WTC11 (cell line): ENCODE data around the gene PEBP1. TPM values are rescaled to one million over a fixed set of nuclear protein-coding genes. Genes with fewer than 3 reads are reported as not detected.

Experiments used
- ATAC-seq: fragments of 200-7000 bp; cut with Tn5 transposase; 2 replicates; pipeline ENCODE4 v1.10.0; 2021; ENCODE audit warnings: mild to moderate bottlenecking, moderate library complexity
- CTCF ChIA-PET: fragments of 300-600 bp; sonication (Branson Sonifier 250); formaldehyde crosslinking; loops from one replicate; lab custom pipeline; 2021; ENCODE audit warnings: antibody characterized with exemption; lab: Charles Lee
- POLR2A ChIA-PET: fragments of 350-600 bp; sonication (Branson Sonifier 250); formaldehyde crosslinking; loops from one replicate; lab custom pipeline; 2021; ENCODE audit warnings: antibody characterized with exemption; lab: Charles Lee
- DNase-seq: peaks from one replicate; pipeline ENCODE4 v3.0.0; 2021; ENCODE audit warnings: low spot score
- H3K27ac Mint-ChIP-seq: 2 replicates; pipeline ENCODE4 v1.8.0; 2021; ENCODE audit warnings: mixed read lengths
- H3K27me3 Mint-ChIP-seq: 2 replicates; pipeline ENCODE4 v1.8.0; 2021; ENCODE audit warnings: low read depth, mild to moderate bottlenecking, moderate library complexity, mixed read lengths
- H3K36me3 Mint-ChIP-seq: 2 replicates; pipeline ENCODE4 v1.8.0; 2021; ENCODE audit warnings: mixed read lengths
- H3K4me1 Mint-ChIP-seq: 2 replicates; pipeline ENCODE4 v1.8.0; 2022; ENCODE audit warnings: mixed read lengths
- H3K4me3 Mint-ChIP-seq: 2 replicates; pipeline ENCODE4 v1.8.0; 2021; ENCODE audit warnings: mild to moderate bottlenecking, moderate library complexity, mixed read lengths
- H3K9me3 Mint-ChIP-seq: 2 replicates; pipeline ENCODE4 v1.8.0; 2021; ENCODE audit warnings: mixed read lengths
- CREB1 ChIP-seq: sonication (generic); formaldehyde crosslinking; IDR thresholded peaks from 2 replicates; pipeline ENCODE4 v1.8.0; 2023; ENCODE audit warnings: mild to moderate bottlenecking, missing genetic modification reagents
- ELF4 ChIP-seq: sonication (generic); formaldehyde crosslinking; IDR thresholded peaks from 2 replicates; pipeline ENCODE4 v1.8.1; 2022; ENCODE audit warnings: low read depth, mild to moderate bottlenecking, moderate library complexity, missing genetic modification reagents
- EMX1 ChIP-seq: fragments of 250-450 bp; sonication (Bioruptor Pico); IDR thresholded peaks from 2 replicates; pipeline ENCODE4 v1.8.0; 2021; ENCODE audit warnings: mild to moderate bottlenecking
- ETV6 ChIP-seq: sonication (generic); formaldehyde crosslinking; IDR thresholded peaks from 2 replicates; pipeline ENCODE4 v1.8.1; 2022; ENCODE audit warnings: mild to moderate bottlenecking, missing genetic modification reagents
- FOXP1 ChIP-seq: sonication (generic); formaldehyde crosslinking; IDR thresholded peaks from 2 replicates; pipeline ENCODE4 v1.8.0; 2022; ENCODE audit warnings: missing genetic modification reagents, mild to moderate bottlenecking, moderate library complexity, borderline replicate concordance
- GABPB1 ChIP-seq: sonication (generic); formaldehyde crosslinking; IDR thresholded peaks from 2 replicates; pipeline ENCODE4 v1.8.1; 2023; ENCODE audit warnings: mild to moderate bottlenecking, missing genetic modification reagents
- GRHL2 ChIP-seq: fragments of 250-450 bp; sonication (Bioruptor Pico); IDR thresholded peaks from 2 replicates; pipeline ENCODE4 v1.8.0; 2022; ENCODE audit warnings: mild to moderate bottlenecking, moderate library complexity; ENCODE audit not compliant: insufficient replicate concordance, severe bottlenecking
- HMGA2 ChIP-seq: fragments of 250-450 bp; sonication (Bioruptor Pico); IDR thresholded peaks from 2 replicates; pipeline ENCODE4 v1.4.0; 2021; ENCODE audit warnings: mild to moderate bottlenecking, moderate library complexity
- JUN ChIP-seq: sonication (generic); formaldehyde crosslinking; IDR thresholded peaks from 2 replicates; pipeline ENCODE4 v1.8.0; 2023; ENCODE audit warnings: mild to moderate bottlenecking, missing genetic modification reagents
- NFATC4 ChIP-seq: fragments of 250-450 bp; sonication (Bioruptor Pico); IDR thresholded peaks from 2 replicates; pipeline ENCODE4 v1.9.0; 2021; ENCODE audit warnings: mild to moderate bottlenecking
- NR1H2 ChIP-seq: sonication (generic); formaldehyde crosslinking; IDR thresholded peaks from 2 replicates; pipeline ENCODE4 v1.9.0; 2021; ENCODE audit warnings: mild to moderate bottlenecking, moderate library complexity, missing genetic modification reagents
- NR2C2 ChIP-seq: sonication (generic); formaldehyde crosslinking; IDR thresholded peaks from 2 replicates; pipeline ENCODE4 v1.8.0; 2022; ENCODE audit warnings: mild to moderate bottlenecking, missing genetic modification reagents
- OVOL2 ChIP-seq: fragments of 250-450 bp; sonication (Bioruptor Pico); IDR thresholded peaks from 2 replicates; pipeline ENCODE4 v1.9.0; 2021; ENCODE audit warnings: mild to moderate bottlenecking, borderline replicate concordance
- SMAD3 ChIP-seq: sonication (generic); formaldehyde crosslinking; IDR thresholded peaks from 2 replicates; pipeline ENCODE4 v1.8.0; 2022; ENCODE audit warnings: missing genetic modification reagents, mild to moderate bottlenecking, borderline replicate concordance
- SMAD4 ChIP-seq: sonication (generic); formaldehyde crosslinking; IDR thresholded peaks from 2 replicates; pipeline ENCODE4 v1.8.0; 2022; ENCODE audit warnings: mild to moderate bottlenecking, missing genetic modification reagents
- TCF7 ChIP-seq: sonication (generic); formaldehyde crosslinking; IDR thresholded peaks from 2 replicates; pipeline ENCODE4 v1.8.0; 2022; ENCODE audit warnings: mild to moderate bottlenecking, low read depth, missing genetic modification reagents, moderate library complexity
- TEAD1 ChIP-seq: sonication (generic); formaldehyde crosslinking; IDR thresholded peaks from 2 replicates; pipeline ENCODE4 v1.8.0; 2022; ENCODE audit warnings: mild to moderate bottlenecking, missing genetic modification reagents
- TP53 ChIP-seq: sonication (generic); formaldehyde crosslinking; IDR thresholded peaks from 2 replicates; pipeline ENCODE4 v1.8.1; 2023; ENCODE audit warnings: mild to moderate bottlenecking, missing genetic modification reagents
- ZNF423 ChIP-seq: fragments of 250-450 bp; sonication (Bioruptor Pico); IDR thresholded peaks from 2 replicates; pipeline ENCODE4 v2.1.2; 2022; ENCODE audit warnings: mild to moderate bottlenecking, moderate library complexity
- total RNA-seq: library from RNA; stranded (reverse); gene quantifications from 3 replicates; pipeline ENCODE4 v1.2.3, GENCODE V29; 2021
- TF ChIP-seq, protein P1 (sequence below): sonication (generic); formaldehyde crosslinking; conservative IDR thresholded peaks from 2 replicates; pipeline ENCODE4 v1.8.1; 2022; ENCODE audit warnings: mild to moderate bottlenecking, missing genetic modification reagents
- TF ChIP-seq, protein P2 (sequence below): sonication (generic); formaldehyde crosslinking; conservative IDR thresholded peaks from 2 replicates; pipeline ENCODE4 v1.8.1; 2023; ENCODE audit warnings: mild to moderate bottlenecking, low read depth, missing genetic modification reagents, moderate library complexity
- TF ChIP-seq, protein P3 (sequence below): fragments of 250-450 bp; sonication (Bioruptor Pico); IDR thresholded peaks from 2 replicates; pipeline ENCODE4 v1.8.0; 2021; ENCODE audit warnings: mild to moderate bottlenecking
- TF ChIP-seq, protein P4 (sequence below): fragments of 250-450 bp; sonication (Bioruptor Pico); IDR thresholded peaks from 2 replicates; pipeline ENCODE4 v1.9.0; 2021; ENCODE audit warnings: mild to moderate bottlenecking
- TF ChIP-seq, protein P5 (sequence below): fragments of 250-450 bp; sonication (Bioruptor Pico); IDR thresholded peaks from 2 replicates; pipeline ENCODE4 v1.9.0; 2021; ENCODE audit warnings: moderate library complexity, mild to moderate bottlenecking, inconsistent platforms, borderline replicate concordance
- TF ChIP-seq, protein P6 (sequence below): fragments of 250-450 bp; sonication (Bioruptor Pico); IDR thresholded peaks from 2 replicates; pipeline ENCODE4 v1.9.0; 2021; ENCODE audit warnings: mild to moderate bottlenecking

PEBP1 gene
- total RNA-seq, 1 experiment from 2014 or later: 363 TPM

DNA sequence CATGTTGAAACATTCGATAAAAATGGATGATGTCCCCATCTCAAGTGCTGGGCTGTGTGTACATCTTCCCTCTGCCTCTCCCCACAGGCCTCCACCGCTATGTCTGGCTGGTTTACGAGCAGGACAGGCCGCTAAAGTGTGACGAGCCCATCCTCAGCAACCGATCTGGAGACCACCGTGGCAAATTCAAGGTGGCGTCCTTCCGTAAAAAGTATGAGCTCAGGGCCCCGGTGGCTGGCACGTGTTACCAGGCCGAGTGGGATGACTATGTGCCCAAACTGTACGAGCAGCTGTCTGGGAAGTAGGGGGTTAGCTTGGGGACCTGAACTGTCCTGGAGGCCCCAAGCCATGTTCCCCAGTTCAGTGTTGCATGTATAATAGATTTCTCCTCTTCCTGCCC lies 8.6 kb downstream of the PEBP1 start:
- POLR2A ChIA-PET: no interaction called here
- Mint-ChIP-seq H3K27me3 (no peaks in the 10 kb centered on the region), H3K4me3 (no peak overlapping the region), H3K4me1 (0 out of 2 replicates have a peak, but pooled peaks cover 2% of the 10 kb centered on the region), H3K27ac (no peak overlapping the region), H3K9me3 (no peaks in the 10 kb centered on the region), H3K36me3 (peaks cover 71% of the 10 kb centered on the region)
- DNase-seq (no peak), ATAC-seq (no peak)
- CTCF ChIA-PET: no interaction called here
- no peak for TF ChIP-seq FOXP1
- no peak for TF ChIP-seq TP53 (CRISPR knock-in tag)
- no peak for TF ChIP-seq NR1H2
- no peak for TF ChIP-seq NFATC4 (CRISPR knock-in tag)
- TF ChIP-seq, protein P1, sequence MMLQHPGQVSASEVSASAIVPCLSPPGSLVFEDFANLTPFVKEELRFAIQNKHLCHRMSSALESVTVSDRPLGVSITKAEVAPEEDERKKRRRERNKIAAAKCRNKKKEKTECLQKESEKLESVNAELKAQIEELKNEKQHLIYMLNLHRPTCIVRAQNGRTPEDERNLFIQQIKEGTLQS (CRISPR knock-in tag): no peak
- no peak for TF ChIP-seq ETV6 (CRISPR knock-in tag)
- no peak for TF ChIP-seq TEAD1 (CRISPR knock-in tag)
- no peak for TF ChIP-seq JUN (CRISPR knock-in tag)
- TF ChIP-seq ELF4 (CRISPR knock-in tag): no peak
- TF ChIP-seq GRHL2 (CRISPR knock-in tag): no peak
- TF ChIP-seq, protein P2, sequence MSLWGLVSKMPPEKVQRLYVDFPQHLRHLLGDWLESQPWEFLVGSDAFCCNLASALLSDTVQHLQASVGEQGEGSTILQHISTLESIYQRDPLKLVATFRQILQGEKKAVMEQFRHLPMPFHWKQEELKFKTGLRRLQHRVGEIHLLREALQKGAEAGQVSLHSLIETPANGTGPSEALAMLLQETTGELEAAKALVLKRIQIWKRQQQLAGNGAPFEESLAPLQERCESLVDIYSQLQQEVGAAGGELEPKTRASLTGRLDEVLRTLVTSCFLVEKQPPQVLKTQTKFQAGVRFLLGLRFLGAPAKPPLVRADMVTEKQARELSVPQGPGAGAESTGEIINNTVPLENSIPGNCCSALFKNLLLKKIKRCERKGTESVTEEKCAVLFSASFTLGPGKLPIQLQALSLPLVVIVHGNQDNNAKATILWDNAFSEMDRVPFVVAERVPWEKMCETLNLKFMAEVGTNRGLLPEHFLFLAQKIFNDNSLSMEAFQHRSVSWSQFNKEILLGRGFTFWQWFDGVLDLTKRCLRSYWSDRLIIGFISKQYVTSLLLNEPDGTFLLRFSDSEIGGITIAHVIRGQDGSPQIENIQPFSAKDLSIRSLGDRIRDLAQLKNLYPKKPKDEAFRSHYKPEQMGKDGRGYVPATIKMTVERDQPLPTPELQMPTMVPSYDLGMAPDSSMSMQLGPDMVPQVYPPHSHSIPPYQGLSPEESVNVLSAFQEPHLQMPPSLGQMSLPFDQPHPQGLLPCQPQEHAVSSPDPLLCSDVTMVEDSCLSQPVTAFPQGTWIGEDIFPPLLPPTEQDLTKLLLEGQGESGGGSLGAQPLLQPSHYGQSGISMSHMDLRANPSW (CRISPR knock-in tag): no peak
- no peak for TF ChIP-seq NR2C2
- no peak for TF ChIP-seq TCF7
- no peak for TF ChIP-seq CREB1
- TF ChIP-seq, protein P3, sequence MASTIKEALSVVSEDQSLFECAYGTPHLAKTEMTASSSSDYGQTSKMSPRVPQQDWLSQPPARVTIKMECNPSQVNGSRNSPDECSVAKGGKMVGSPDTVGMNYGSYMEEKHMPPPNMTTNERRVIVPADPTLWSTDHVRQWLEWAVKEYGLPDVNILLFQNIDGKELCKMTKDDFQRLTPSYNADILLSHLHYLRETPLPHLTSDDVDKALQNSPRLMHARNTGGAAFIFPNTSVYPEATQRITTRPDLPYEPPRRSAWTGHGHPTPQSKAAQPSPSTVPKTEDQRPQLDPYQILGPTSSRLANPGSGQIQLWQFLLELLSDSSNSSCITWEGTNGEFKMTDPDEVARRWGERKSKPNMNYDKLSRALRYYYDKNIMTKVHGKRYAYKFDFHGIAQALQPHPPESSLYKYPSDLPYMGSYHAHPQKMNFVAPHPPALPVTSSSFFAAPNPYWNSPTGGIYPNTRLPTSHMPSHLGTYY (CRISPR knock-in tag): no peak
- TF ChIP-seq, protein P4, sequence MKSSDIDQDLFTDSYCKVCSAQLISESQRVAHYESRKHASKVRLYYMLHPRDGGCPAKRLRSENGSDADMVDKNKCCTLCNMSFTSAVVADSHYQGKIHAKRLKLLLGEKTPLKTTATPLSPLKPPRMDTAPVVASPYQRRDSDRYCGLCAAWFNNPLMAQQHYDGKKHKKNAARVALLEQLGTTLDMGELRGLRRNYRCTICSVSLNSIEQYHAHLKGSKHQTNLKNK (CRISPR knock-in tag): no peak
- TF ChIP-seq, protein P5, sequence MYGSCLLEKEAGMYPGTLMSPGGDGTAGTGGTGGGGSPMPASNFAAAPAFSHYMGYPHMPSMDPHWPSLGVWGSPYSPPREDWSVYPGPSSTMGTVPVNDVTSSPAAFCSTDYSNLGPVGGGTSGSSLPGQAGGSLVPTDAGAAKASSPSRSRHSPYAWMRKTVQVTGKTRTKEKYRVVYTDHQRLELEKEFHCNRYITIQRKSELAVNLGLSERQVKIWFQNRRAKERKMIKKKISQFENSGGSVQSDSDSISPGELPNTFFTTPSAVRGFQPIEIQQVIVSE (CRISPR knock-in tag): no peak
- TF ChIP-seq GABPB1: no peak

DNA sequence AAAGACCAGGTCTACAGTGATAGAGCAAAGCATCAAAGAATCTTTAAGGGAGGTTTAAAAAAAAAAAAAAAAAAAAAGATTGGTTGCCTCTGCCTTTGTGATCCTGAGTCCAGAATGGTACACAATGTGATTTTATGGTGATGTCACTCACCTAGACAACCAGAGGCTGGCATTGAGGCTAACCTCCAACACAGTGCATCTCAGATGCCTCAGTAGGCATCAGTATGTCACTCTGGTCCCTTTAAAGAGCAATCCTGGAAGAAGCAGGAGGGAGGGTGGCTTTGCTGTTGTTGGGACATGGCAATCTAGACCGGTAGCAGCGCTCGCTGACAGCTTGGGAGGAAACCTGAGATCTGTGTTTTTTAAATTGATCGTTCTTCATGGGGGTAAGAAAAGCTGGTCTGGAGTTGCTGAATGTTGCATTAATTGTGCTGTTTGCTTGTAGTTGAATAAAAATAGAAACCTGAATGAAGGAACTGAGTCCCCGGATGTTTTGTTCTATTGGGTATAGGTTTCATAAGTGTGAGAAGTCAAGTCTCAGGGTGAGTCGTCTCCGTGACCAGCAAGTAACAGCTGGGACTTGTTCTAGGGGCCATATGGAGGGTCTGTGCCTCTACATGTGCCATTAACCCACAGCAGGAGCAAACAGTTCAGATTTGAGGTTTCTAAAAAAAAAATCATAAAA lies 9.3 kb downstream of the PEBP1 start:
- no peak overlapping the region for H3K4me3 Mint-ChIP-seq
- ChIA-PET CTCF (interaction anchor here (0.7 kb wide), 1 partner anchor 36 kb away, joined by 3 read pairs; no protein-coding TSS in a partner anchor), POLR2A (no interaction called here)
- 0 out of 2 replicates have a peak, but pooled peaks cover 2% of the 10 kb centered on the region for H3K4me1 Mint-ChIP-seq
- no peaks in the 10 kb centered on the region for H3K9me3 Mint-ChIP-seq
- no peak for ATAC-seq
- DNase-seq: no peak
- H3K27ac Mint-ChIP-seq: no peak overlapping the region
- peaks cover 63% of the 10 kb centered on the region for H3K36me3 Mint-ChIP-seq
- H3K27me3 Mint-ChIP-seq: no peaks in the 10 kb centered on the region
- TF ChIP-seq, protein P2 (CRISPR knock-in tag): no peak
- TF ChIP-seq CREB1 (no peak), ZNF423 (CRISPR knock-in tag) (no peak), SMAD3 (CRISPR knock-in tag) (no peak), OVOL2 (CRISPR knock-in tag) (no peak), NR2C2 (no peak), SMAD4 (no peak), NFATC4 (CRISPR knock-in tag) (no peak), HMGA2 (no peak), EMX1 (CRISPR knock-in tag) (no peak)
- TF ChIP-seq, protein P6, sequence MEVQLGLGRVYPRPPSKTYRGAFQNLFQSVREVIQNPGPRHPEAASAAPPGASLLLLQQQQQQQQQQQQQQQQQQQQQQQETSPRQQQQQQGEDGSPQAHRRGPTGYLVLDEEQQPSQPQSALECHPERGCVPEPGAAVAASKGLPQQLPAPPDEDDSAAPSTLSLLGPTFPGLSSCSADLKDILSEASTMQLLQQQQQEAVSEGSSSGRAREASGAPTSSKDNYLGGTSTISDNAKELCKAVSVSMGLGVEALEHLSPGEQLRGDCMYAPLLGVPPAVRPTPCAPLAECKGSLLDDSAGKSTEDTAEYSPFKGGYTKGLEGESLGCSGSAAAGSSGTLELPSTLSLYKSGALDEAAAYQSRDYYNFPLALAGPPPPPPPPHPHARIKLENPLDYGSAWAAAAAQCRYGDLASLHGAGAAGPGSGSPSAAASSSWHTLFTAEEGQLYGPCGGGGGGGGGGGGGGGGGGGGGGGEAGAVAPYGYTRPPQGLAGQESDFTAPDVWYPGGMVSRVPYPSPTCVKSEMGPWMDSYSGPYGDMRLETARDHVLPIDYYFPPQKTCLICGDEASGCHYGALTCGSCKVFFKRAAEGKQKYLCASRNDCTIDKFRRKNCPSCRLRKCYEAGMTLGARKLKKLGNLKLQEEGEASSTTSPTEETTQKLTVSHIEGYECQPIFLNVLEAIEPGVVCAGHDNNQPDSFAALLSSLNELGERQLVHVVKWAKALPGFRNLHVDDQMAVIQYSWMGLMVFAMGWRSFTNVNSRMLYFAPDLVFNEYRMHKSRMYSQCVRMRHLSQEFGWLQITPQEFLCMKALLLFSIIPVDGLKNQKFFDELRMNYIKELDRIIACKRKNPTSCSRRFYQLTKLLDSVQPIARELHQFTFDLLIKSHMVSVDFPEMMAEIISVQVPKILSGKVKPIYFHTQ: no peak
